GM12892 (cell line): ENCODE data around the gene DUS1L.

Experiments
- POLR2A ChIP-seq: IDR thresholded peaks from 2 replicates; pipeline ENCODE4 v1.6.1; 2011; ENCODE audit warnings: low read depth, low read length, control low read depth
- POLR2AphosphoS5 ChIP-seq: IDR thresholded peaks from 2 replicates; pipeline ENCODE4 v1.6.1; 2011; ENCODE audit warnings: low read depth, low read length, control low read depth
- TAF1 ChIP-seq: IDR thresholded peaks from 2 replicates; pipeline ENCODE4 v1.6.1; 2011; ENCODE audit warnings: low read depth, mild to moderate bottlenecking, control low read depth, low read length, borderline replicate concordance

DNA sequence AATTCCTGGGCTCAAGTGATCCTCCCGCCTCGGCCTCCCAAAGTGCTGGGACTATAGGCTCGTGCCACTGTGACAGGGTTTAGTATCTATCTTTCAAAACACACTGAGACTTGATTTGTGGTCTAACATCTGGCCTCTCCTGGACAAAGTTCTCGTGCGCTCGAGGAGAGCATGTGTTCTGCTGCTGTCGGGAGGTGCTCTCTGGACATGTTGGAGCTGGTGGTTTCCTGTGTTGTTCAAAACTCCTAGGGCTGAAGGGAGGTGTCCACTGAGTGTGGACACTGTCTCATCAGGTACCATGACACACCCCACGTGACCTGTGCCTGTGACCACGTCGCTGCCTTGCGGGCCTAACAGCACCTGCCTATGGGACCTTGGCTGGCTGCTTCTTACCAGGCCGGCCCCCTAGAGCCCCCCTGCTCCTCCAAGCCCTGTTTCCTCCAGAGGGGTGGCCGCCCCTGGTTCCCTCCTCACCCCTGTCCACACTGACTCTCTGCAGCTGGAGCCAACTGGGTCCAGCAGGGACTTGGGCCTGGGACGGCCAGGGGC lies 19.6 kb downstream of the DUS1L start:
- TF ChIP-seq POLR2AphosphoS5, result no peak
- TF ChIP-seq TAF1, result no peak
- TF ChIP-seq POLR2A, result no peak
